Measurements from ENCODE around the gene NXPH1. TPM values are rescaled to one million over a fixed set of nuclear protein-coding genes. Genes with fewer than 3 reads are reported as not detected.

The NXPH1 gene
- total and polyA plus RNA-seq, 4 experiments from 2014 or later, result not detected

GRCh38 chr7:8601121-8601520, 167.7 kb downstream of the NXPH1 start:
- ChIA-PET POLR2A (ENCODE audit: partially characterized antibody) (no interaction called here), CTCF (ENCODE audit: partially characterized antibody) (no interaction called here)
- Mint-ChIP-seq H3K4me1 (no peaks in the 10 kb centered on the region), H3K36me3 (no peaks in the 10 kb centered on the region), H3K4me3 (no peak overlapping the region), H3K27me3 (no peaks in the 10 kb centered on the region), H3K9me3 (peaks cover 0 to 4% (median under 1%) of the 10 kb centered on the region in 8 donors), H3K27ac (no peak overlapping the region)
- Histone ChIP-seq H3K4me1 (ENCODE audit: insufficient read depth, low read length) (no peaks in the 10 kb centered on the region), H3K9me3 (ENCODE audit: control insufficient read depth in 1 of 2, low read length in 2 of 2) (no peaks in the 10 kb centered on the region), H3K27me3 (ENCODE audit: insufficient read depth, low read length) (no peaks in the 10 kb centered on the region), H3K27ac (ENCODE audit: low read depth, low read length) (no peak overlapping the region), H3K4me3 (ENCODE audit: low read length in 2 of 2) (no peak overlapping the region), H3K36me3 (ENCODE audit: insufficient read depth, low read length) (no peaks in the 10 kb centered on the region)
- no peak for DNase-seq
- intact Hi-C loops (cut with micrococcal nuclease), result no loop called here

- intact Hi-C loops (cut with micrococcal nuclease), result no loop called here
- Histone ChIP-seq H3K27ac (ENCODE audit: low read depth, low read length) (no peak overlapping the region), H3K4me1 (ENCODE audit: insufficient read depth, low read length) (no peaks in the 10 kb centered on the region), H3K27me3 (ENCODE audit: insufficient read depth, low read length) (no peaks in the 10 kb centered on the region), H3K4me3 (ENCODE audit: low read length in 2 of 2) (no peak overlapping the region), H3K36me3 (ENCODE audit: insufficient read depth, low read length) (no peaks in the 10 kb centered on the region), H3K9me3 (ENCODE audit: control insufficient read depth in 1 of 2, low read length in 2 of 2) (no peaks in the 10 kb centered on the region)
- no peak for DNase-seq
- ChIA-PET CTCF (ENCODE audit: partially characterized antibody) (no interaction called here), POLR2A (ENCODE audit: partially characterized antibody) (no interaction called here)
- H3K4me1 Mint-ChIP-seq, result no peaks in the 10 kb centered on the region
- H3K36me3 Mint-ChIP-seq, result no peaks in the 10 kb centered on the region
- peaks cover 0 to 6% (median under 1%) of the 10 kb centered on the region in 8 donors for H3K9me3 Mint-ChIP-seq
- no peaks in the 10 kb centered on the region for H3K27me3 Mint-ChIP-seq
- no peak overlapping the region for H3K4me3 Mint-ChIP-seq
- H3K27ac Mint-ChIP-seq, result no peak overlapping the region
Observed at GRCh38 chr7:8605221-8605620, 171.8 kb downstream of the NXPH1 start.

- H3K36me3 ChIP-seq (ENCODE audit: insufficient read depth, low read length), result no peaks in the 10 kb centered on the region
- H3K4me3 Mint-ChIP-seq, result no peak overlapping the region
- no peaks in the 10 kb centered on the region for H3K4me1 Mint-ChIP-seq
- intact Hi-C loops (cut with micrococcal nuclease), result no loop called here
- H3K9me3 ChIP-seq (ENCODE audit: control insufficient read depth in 1 of 2, low read length in 2 of 2), result no peaks in the 10 kb centered on the region
- no peaks in the 10 kb centered on the region for H3K27me3 Mint-ChIP-seq
- no peak overlapping the region for H3K27ac ChIP-seq (ENCODE audit: low read depth, low read length)
- DNase-seq, result no peak
- no peak overlapping the region for H3K4me3 ChIP-seq (ENCODE audit: low read length in 2 of 2)
- H3K27me3 ChIP-seq (ENCODE audit: insufficient read depth, low read length), result no peaks in the 10 kb centered on the region
- CTCF ChIA-PET (ENCODE audit: partially characterized antibody), result no interaction called here
- POLR2A ChIA-PET (ENCODE audit: partially characterized antibody), result no interaction called here
- H3K27ac Mint-ChIP-seq, result no peak overlapping the region
- no peaks in the 10 kb centered on the region for H3K36me3 Mint-ChIP-seq
- peaks cover 0 to 5% (median 0%) of the 10 kb centered on the region in 8 donors for H3K9me3 Mint-ChIP-seq
- H3K4me1 ChIP-seq (ENCODE audit: insufficient read depth, low read length), result no peaks in the 10 kb centered on the region
Observed at GRCh38 chr7:8612584-8612983, 179.2 kb downstream of the NXPH1 start.

GRCh38 chr7:8613191-8613590, 179.8 kb downstream of the NXPH1 start:
- Histone ChIP-seq H3K4me1 (ENCODE audit: insufficient read depth, low read length) (no peaks in the 10 kb centered on the region), H3K9me3 (ENCODE audit: control insufficient read depth in 1 of 2, low read length in 2 of 2) (no peaks in the 10 kb centered on the region), H3K27me3 (ENCODE audit: insufficient read depth, low read length) (no peaks in the 10 kb centered on the region), H3K4me3 (ENCODE audit: low read length in 2 of 2) (no peak overlapping the region), H3K36me3 (ENCODE audit: insufficient read depth, low read length) (no peaks in the 10 kb centered on the region), H3K27ac (ENCODE audit: low read depth, low read length) (no peak overlapping the region)
- no peak for DNase-seq
- Mint-ChIP-seq H3K4me1 (no peaks in the 10 kb centered on the region), H3K36me3 (no peaks in the 10 kb centered on the region), H3K9me3 (peaks cover 0 to 5% (median 0%) of the 10 kb centered on the region in 8 donors), H3K27me3 (no peaks in the 10 kb centered on the region), H3K4me3 (no peak overlapping the region), H3K27ac (no peak overlapping the region)
- intact Hi-C loops (cut with micrococcal nuclease), result no loop called here
- ChIA-PET CTCF (ENCODE audit: partially characterized antibody) (no interaction called here), POLR2A (ENCODE audit: partially characterized antibody) (no interaction called here)

DNA sequence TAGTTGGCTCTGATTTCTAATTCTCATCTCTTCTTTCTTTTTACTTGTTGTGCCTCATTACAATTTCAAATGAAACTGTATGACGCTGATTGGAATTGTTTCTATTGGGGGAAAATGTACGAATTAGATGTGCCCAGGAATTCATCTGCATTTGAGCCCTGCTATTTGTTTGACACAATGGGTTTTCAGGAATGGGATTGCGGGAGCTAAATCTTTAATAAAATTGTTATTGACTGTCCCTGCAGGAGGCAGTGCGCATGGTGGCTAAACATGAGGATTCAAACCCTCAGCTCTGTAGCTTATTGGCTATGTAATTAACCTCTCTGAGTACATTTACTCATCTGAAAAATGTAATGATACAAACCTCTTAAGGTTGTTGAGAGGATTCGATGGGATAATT, 181.6 kb downstream of the NXPH1 start:
- no peaks in the 10 kb centered on the region for H3K27me3 Mint-ChIP-seq
- Histone ChIP-seq H3K4me1 (ENCODE audit: insufficient read depth, low read length) (no peaks in the 10 kb centered on the region), H3K9me3 (ENCODE audit: control insufficient read depth in 1 of 2, low read length in 2 of 2) (no peaks in the 10 kb centered on the region), H3K36me3 (ENCODE audit: insufficient read depth, low read length) (no peaks in the 10 kb centered on the region), H3K27me3 (ENCODE audit: insufficient read depth, low read length) (no peaks in the 10 kb centered on the region), H3K27ac (ENCODE audit: low read depth, low read length) (no peak overlapping the region), H3K4me3 (ENCODE audit: low read length in 2 of 2) (no peak overlapping the region)
- peaks cover 0 to 5% (median 0%) of the 10 kb centered on the region in 8 donors for H3K9me3 Mint-ChIP-seq
- no peak overlapping the region for H3K4me3 Mint-ChIP-seq
- no peaks in the 10 kb centered on the region for H3K4me1 Mint-ChIP-seq
- ChIA-PET POLR2A (ENCODE audit: partially characterized antibody) (no interaction called here), CTCF (ENCODE audit: partially characterized antibody) (no interaction called here)
- intact Hi-C loops (cut with micrococcal nuclease), result no loop called here
- H3K36me3 Mint-ChIP-seq, result no peaks in the 10 kb centered on the region
- no peak for DNase-seq
- no peak overlapping the region for H3K27ac Mint-ChIP-seq

DNA sequence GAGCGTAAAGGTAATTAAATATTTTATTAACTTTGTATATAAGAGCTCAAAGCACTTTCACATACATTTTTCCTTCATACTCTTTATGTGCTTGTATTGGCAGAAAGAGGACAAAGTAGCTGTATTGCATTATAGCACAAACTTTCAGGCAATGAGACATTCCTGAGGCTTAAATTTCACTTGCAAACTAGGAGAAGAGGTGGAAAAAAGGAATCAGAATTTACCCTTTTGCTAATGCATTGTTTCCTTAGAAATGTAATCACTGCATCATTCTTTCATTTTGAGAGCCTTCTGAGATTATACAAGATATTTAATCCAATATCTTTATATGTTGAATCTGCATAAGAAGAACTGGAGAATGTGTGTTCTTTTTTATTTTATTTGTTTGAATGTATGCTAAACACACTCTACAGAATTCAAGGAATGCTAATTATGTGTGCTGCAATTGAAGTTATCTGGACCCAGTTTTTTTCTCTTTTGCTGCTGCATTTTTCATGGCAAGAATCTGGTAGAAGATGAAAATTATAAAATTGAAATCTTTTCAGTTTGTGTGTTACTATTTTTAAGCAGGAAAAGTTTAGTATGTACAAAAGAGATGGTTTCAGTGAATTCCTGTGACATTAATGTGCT, 185.1 kb downstream of the NXPH1 start:
- no peaks in the 10 kb centered on the region for H3K27me3 Mint-ChIP-seq
- Histone ChIP-seq H3K4me3 (ENCODE audit: low read length in 2 of 2) (no peak overlapping the region), H3K27ac (ENCODE audit: low read depth, low read length) (no peak overlapping the region), H3K4me1 (ENCODE audit: insufficient read depth, low read length) (no peaks in the 10 kb centered on the region), H3K9me3 (ENCODE audit: control insufficient read depth in 1 of 2, low read length in 2 of 2) (no peaks in the 10 kb centered on the region), H3K36me3 (ENCODE audit: insufficient read depth, low read length) (no peaks in the 10 kb centered on the region), H3K27me3 (ENCODE audit: insufficient read depth, low read length) (no peaks in the 10 kb centered on the region)
- DNase-seq, result no peak
- H3K36me3 Mint-ChIP-seq, result no peaks in the 10 kb centered on the region
- CTCF ChIA-PET (ENCODE audit: partially characterized antibody), result no interaction called here
- intact Hi-C loops (cut with micrococcal nuclease), result no loop called here
- no peaks in the 10 kb centered on the region for H3K4me1 Mint-ChIP-seq
- H3K4me3 Mint-ChIP-seq, result no peak overlapping the region
- no peak overlapping the region for H3K27ac Mint-ChIP-seq
- peaks cover 0 to 6% (median 0%) of the 10 kb centered on the region in 8 donors for H3K9me3 Mint-ChIP-seq
- POLR2A ChIA-PET (ENCODE audit: partially characterized antibody), result no interaction called here

- no peak overlapping the region for H3K4me3 ChIP-seq (ENCODE audit: low read length in 2 of 2)
- H3K27me3 Mint-ChIP-seq, result no peaks in the 10 kb centered on the region
- H3K27me3 ChIP-seq (ENCODE audit: insufficient read depth, low read length), result no peaks in the 10 kb centered on the region
- no peak overlapping the region for H3K4me3 Mint-ChIP-seq
- no peak overlapping the region for H3K27ac Mint-ChIP-seq
- H3K4me1 Mint-ChIP-seq, result no peaks in the 10 kb centered on the region
- no peaks in the 10 kb centered on the region for H3K4me1 ChIP-seq (ENCODE audit: insufficient read depth, low read length)
- H3K27ac ChIP-seq (ENCODE audit: low read depth, low read length), result no peak overlapping the region
- no peaks in the 10 kb centered on the region for H3K36me3 ChIP-seq (ENCODE audit: insufficient read depth, low read length)
- H3K9me3 ChIP-seq (ENCODE audit: control insufficient read depth in 1 of 2, low read length in 2 of 2), result no peaks in the 10 kb centered on the region
- DNase-seq, result no peak
- peaks cover 0 to 8% (median 0%) of the 10 kb centered on the region in 8 donors for H3K9me3 Mint-ChIP-seq
- POLR2A ChIA-PET (ENCODE audit: partially characterized antibody), result no interaction called here
- intact Hi-C loops (cut with micrococcal nuclease), result no loop called here
- CTCF ChIA-PET (ENCODE audit: partially characterized antibody), result no interaction called here
- H3K36me3 Mint-ChIP-seq, result no peaks in the 10 kb centered on the region
Observed at GRCh38 chr7:8620169-8620568, 186.8 kb downstream of the NXPH1 start.

- Histone ChIP-seq H3K4me3 (ENCODE audit: low read length in 2 of 2) (no peak overlapping the region), H3K27ac (ENCODE audit: low read depth, low read length) (no peak overlapping the region), H3K4me1 (ENCODE audit: insufficient read depth, low read length) (no peaks in the 10 kb centered on the region), H3K9me3 (ENCODE audit: control insufficient read depth in 1 of 2, low read length in 2 of 2) (no peaks in the 10 kb centered on the region), H3K36me3 (ENCODE audit: insufficient read depth, low read length) (no peaks in the 10 kb centered on the region), H3K27me3 (ENCODE audit: insufficient read depth, low read length) (no peaks in the 10 kb centered on the region)
- Mint-ChIP-seq H3K4me1 (no peaks in the 10 kb centered on the region), H3K27me3 (no peaks in the 10 kb centered on the region), H3K36me3 (no peaks in the 10 kb centered on the region), H3K4me3 (no peak overlapping the region), H3K27ac (no peak overlapping the region), H3K9me3 (peaks cover 0 to 6% (median 0%) of the 10 kb centered on the region in 8 donors)
- intact Hi-C loops (cut with micrococcal nuclease), result no loop called here
- ChIA-PET CTCF (ENCODE audit: partially characterized antibody) (no interaction called here), POLR2A (ENCODE audit: partially characterized antibody) (no interaction called here)
- no peak for DNase-seq
Observed at GRCh38 chr7:8625612-8626011, 192.2 kb downstream of the NXPH1 start.

Measured in CD4-positive, alpha-beta memory T cell (primary cell).